ENCODE data around the gene CPM. TPM values are rescaled to one million over a fixed set of nuclear protein-coding genes. Genes with fewer than 3 reads are reported as not detected.
A peak's percentile ranks its signal among the peaks of the same experiment; 100 is the strongest.

CPM gene
- total and polyA plus RNA-seq, 7 donors = 2.2 to 13.3 (median 5.8) TPM

GRCh38 chr12:68957273-68957672, 24.3 kb upstream of the CPM start:
- H3K4me3 ChIP-seq = no peak overlapping the region
- no peaks in the 10 kb centered on the region for H3K36me3 ChIP-seq (ENCODE audit: insufficient read depth in 1 of 2, low read depth in 1 of 2)
- H3K27me3 ChIP-seq (ENCODE audit: insufficient read depth in 3 of 3, low read length in 2 of 3) = no peaks in the 10 kb centered on the region
- H3K27ac ChIP-seq = no peak overlapping the region
- intact Hi-C loops (cut with DNase I) = no loop called here
- H3K9me3 ChIP-seq = no peaks in the 10 kb centered on the region
- H3K4me1 ChIP-seq = no peaks in the 10 kb centered on the region
- DNase-seq (no peak), ATAC-seq (no peak)
- no peak for TF ChIP-seq CTCF (IDR thresholded peaks at IDR 0.05)

- 97 to 98% (median 97%) methylated on average over 4 of the region's 4 CpGs for whole genome bisulfite sequencing, 3 donors
- no peak for ATAC-seq
- DNase-seq = no peak
- H3K27ac ChIP-seq = no peak overlapping the region
- no peaks in the 10 kb centered on the region for H3K27me3 ChIP-seq (ENCODE audit: insufficient read depth in 3 of 3, low read length in 2 of 3)
- no peak overlapping the region for H3K4me3 ChIP-seq
- intact Hi-C loops (cut with DNase I) = no loop called here
- H3K9me3 ChIP-seq = no peaks in the 10 kb centered on the region
- H3K36me3 ChIP-seq (ENCODE audit: insufficient read depth in 1 of 2, low read depth in 1 of 2) = no peaks in the 10 kb centered on the region
- TF ChIP-seq CTCF (IDR thresholded peaks at IDR 0.05) = no peak
- H3K4me1 ChIP-seq = no peaks in the 10 kb centered on the region
These were observed 23.5 kb upstream of the CPM start for GRCh38 chr12:68956466-68956865.

- TF ChIP-seq CTCF (IDR thresholded peaks at IDR 0.05) = no peak
- H3K36me3 ChIP-seq (ENCODE audit: insufficient read depth in 1 of 2, low read depth in 1 of 2) = no peaks in the 10 kb centered on the region
- ATAC-seq (no peak), DNase-seq (no peak)
- intact Hi-C loops (cut with DNase I) = no loop called here
- no peaks in the 10 kb centered on the region for H3K9me3 ChIP-seq
- WGBS, 3 donors = 75 to 80% (median 75%) methylated on average over 7 of the region's 7 CpGs
- H3K27me3 ChIP-seq (ENCODE audit: insufficient read depth in 3 of 3, low read length in 2 of 3) = no peaks in the 10 kb centered on the region
- H3K27ac ChIP-seq = no peak overlapping the region
- H3K4me1 ChIP-seq = no peaks in the 10 kb centered on the region
- H3K4me3 ChIP-seq = no peak overlapping the region
These were observed 21.8 kb upstream of the CPM start for GRCh38 chr12:68954811-68955210.

GRCh38 chr12:68953536-68953935, 20.6 kb upstream of the CPM start:
- Histone ChIP-seq H3K36me3 (ENCODE audit: insufficient read depth in 1 of 2, low read depth in 1 of 2) (no peaks in the 10 kb centered on the region), H3K27ac (no peak overlapping the region), H3K4me1 (no peaks in the 10 kb centered on the region), H3K4me3 (no peak overlapping the region), H3K9me3 (no peaks in the 10 kb centered on the region), H3K27me3 (ENCODE audit: insufficient read depth in 3 of 3, low read length in 2 of 3) (no peaks in the 10 kb centered on the region)
- WGBS, 3 donors = 60 to 79% (median 64%) methylated on average over 2 of the region's 2 CpGs
- intact Hi-C loops (cut with DNase I) = no loop called here
- TF ChIP-seq CTCF (IDR thresholded peaks at IDR 0.05) = no peak
- DNase-seq = no peak
- ATAC-seq = no peak

GRCh38 chr12:68951652-68952051, 18.7 kb upstream of the CPM start:
- intact Hi-C loops (cut with DNase I) = no loop called here
- no peaks in the 10 kb centered on the region for H3K4me1 ChIP-seq
- H3K36me3 ChIP-seq (ENCODE audit: insufficient read depth in 1 of 2, low read depth in 1 of 2) = no peaks in the 10 kb centered on the region
- DNase-seq (no peak), ATAC-seq (peak in 2 of 4 donors; percentile 26 to 28)
- H3K9me3 ChIP-seq = no peaks in the 10 kb centered on the region
- no peak overlapping the region for H3K4me3 ChIP-seq
- H3K27ac ChIP-seq = no peak overlapping the region
- no peak for TF ChIP-seq CTCF (IDR thresholded peaks at IDR 0.05)
- H3K27me3 ChIP-seq (ENCODE audit: insufficient read depth in 3 of 3, low read length in 2 of 3) = no peaks in the 10 kb centered on the region
- WGBS, 3 donors = 23 to 31% (median 30%) methylated on average over 6 of the region's 6 CpGs
